GM10266 (cell line): ENCODE measurements around the gene SERINC3.

ENCODE experiments used
- DNase-seq: peaks from one replicate; pipeline ENCODE4 v3.0.0; 2012; ENCODE audit errors: extremely low spot score
- TF ChIP-seq, protein P1 (sequence below): IDR thresholded peaks from 2 replicates; pipeline ENCODE4 v1.5.1; 2012; ENCODE audit warnings: mild to moderate bottlenecking, low read depth; ENCODE audit not compliant: control insufficient read depth, insufficient read depth; ENCODE audit errors: missing control alignments

SERINC3 gene

DNA sequence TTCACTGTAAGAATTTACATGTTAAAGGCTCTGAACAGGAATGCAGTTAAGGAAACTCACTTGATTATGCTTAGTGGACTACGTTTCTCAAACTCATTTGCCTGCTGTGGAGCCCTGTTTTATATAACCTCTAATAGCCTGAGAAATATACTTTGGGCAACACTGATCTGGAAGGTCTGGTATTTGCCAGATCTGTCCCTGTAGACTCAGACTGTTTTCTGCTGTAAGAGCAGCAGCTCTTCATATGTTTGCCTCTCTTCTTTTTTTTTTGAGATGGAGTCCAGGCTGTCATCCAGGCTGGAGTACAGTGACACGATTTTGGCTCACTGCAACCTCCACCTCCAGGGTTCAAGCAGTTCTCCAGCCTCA lies 36.1 kb downstream of the SERINC3 start:
- no peak for DNase-seq
- TF ChIP-seq, protein P1, sequence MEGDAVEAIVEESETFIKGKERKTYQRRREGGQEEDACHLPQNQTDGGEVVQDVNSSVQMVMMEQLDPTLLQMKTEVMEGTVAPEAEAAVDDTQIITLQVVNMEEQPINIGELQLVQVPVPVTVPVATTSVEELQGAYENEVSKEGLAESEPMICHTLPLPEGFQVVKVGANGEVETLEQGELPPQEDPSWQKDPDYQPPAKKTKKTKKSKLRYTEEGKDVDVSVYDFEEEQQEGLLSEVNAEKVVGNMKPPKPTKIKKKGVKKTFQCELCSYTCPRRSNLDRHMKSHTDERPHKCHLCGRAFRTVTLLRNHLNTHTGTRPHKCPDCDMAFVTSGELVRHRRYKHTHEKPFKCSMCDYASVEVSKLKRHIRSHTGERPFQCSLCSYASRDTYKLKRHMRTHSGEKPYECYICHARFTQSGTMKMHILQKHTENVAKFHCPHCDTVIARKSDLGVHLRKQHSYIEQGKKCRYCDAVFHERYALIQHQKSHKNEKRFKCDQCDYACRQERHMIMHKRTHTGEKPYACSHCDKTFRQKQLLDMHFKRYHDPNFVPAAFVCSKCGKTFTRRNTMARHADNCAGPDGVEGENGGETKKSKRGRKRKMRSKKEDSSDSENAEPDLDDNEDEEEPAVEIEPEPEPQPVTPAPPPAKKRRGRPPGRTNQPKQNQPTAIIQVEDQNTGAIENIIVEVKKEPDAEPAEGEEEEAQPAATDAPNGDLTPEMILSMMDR, result no peak

DNA sequence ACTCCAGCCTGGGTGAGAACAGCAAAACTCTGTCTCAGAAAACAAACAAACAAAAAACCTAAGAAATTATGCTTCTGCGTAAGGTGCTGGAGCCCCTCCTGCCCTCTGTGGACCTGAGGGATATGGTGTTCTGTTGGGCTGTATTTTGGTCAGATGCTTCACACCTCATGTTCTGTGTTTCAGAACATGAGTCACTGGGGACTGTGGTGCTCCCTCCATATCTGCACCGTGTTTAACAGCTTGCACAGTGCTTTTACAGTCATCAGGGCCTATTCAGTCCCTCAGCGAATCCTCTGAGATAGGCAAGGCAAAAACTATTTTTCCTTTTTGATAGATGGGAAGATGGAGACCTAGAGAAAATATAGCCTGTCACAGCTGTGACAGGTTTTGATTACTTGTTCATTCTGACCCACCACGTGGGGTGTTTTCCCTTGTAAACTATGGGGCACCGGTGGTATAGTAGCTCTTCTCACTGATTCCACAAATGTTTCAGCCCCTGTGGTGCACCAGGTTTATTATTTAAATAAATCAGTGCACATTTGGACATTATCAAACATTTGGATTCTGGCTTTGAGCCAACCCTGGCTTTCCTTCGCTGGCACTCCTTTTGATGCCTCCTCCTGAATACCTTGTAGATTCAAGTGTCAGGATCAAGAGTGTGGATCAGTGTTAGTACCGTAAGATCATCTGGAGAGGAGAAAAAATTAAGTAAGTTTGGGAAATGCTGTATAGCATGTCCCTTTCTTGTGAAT lies 36.6 kb downstream of the SERINC3 start:
- DNase-seq, result no peak
- TF ChIP-seq, protein P1, result no peak

DNA sequence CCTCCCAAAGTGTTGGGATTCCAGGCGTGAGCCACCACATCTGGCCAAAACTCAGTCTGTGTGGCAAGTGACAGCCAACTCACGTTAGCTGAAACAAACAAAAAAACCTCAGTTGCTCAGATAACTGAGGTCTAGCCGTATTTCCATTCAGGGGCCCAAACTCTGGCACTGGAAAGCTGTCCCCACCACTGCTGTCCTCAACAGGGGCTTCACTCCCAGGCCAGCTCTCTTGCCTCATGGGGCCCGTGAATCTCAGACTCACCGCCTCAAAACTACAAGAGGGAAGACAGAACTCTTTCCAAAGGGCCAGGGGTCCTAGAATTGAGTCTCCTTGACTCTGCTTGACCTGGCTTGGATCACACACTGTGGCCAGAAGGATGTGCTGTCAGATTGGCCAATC lies 38.8 kb downstream of the SERINC3 start:
- no peak for DNase-seq
- TF ChIP-seq, protein P1, result no peak

DNA sequence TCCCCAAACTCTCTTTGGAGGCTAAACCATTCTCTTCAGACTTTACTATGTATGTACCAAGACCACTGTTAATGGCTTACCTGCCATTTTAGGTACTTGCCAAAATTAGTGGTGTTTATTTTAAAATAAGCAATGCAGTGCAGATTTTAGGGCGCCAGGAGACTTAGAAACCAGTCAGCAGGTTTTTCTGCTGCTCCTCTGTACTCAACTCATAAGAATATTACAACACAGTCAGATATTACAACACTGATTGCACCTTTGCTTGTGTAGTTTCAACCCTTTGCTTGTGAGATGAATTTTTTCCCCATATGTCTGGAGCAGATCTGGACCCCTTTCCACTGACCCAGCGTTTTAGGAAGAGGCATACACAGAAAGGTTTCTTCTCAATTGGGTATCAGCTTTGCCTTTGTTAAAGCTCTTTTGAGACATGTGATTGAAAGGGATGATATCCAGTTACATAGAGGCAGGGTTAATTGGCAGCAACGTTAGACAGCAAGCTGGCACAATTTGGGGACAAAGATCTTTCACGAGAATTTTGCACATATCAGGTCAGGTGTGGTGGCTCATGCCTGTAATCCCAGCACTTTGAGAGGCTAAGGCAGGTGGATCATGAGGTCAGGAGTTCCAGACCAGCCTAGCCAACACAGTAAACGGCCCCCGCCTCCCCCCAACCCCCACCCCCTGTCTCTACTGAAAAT lies 40.0 kb downstream of the SERINC3 start:
- DNase-seq, result no peak
- TF ChIP-seq, protein P1, result no peak

DNA sequence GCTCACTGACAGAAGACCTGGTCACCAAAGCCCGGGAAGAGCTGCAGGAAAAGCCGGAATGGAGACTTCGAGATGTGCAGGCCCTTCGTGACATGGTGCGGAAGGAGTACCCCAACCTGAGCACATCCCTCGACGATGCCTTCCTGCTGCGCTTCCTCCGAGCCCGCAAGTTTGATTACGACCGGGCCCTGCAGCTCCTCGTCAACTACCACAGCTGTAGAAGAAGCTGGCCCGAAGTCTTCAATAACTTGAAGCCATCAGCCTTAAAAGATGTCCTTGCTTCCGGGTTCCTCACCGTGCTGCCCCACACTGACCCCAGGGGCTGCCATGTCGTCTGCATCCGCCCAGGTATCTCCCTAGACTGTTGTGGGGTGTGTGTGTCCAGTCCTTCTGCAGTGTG lies 41.8 kb downstream of the SERINC3 start:
- TF ChIP-seq, protein P1, result no peak

DNA sequence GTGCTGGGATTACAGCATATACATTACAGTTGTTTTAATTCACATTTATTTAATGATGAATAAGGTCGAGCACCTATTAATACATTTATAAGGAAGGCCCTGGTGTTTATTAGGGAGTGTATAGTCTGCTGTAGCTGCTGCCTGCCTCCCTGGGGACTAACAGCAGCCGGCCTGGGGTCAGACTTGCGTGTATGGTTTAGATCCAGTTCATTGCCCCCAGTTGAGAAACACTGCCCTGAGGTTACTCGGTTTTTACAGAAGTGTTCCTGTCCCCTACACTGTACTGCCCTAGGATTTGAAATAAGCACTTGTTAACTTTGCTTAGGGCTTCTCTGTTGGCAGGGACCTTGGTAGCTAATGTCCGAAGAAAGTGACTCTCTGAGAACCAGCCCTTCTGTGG lies 42.2 kb downstream of the SERINC3 start:
- TF ChIP-seq, protein P1, result no peak
- no peak for DNase-seq

More for the DNA sequence above, 41.8 kb downstream of the SERINC3 start:
- no peak for DNase-seq

DNA sequence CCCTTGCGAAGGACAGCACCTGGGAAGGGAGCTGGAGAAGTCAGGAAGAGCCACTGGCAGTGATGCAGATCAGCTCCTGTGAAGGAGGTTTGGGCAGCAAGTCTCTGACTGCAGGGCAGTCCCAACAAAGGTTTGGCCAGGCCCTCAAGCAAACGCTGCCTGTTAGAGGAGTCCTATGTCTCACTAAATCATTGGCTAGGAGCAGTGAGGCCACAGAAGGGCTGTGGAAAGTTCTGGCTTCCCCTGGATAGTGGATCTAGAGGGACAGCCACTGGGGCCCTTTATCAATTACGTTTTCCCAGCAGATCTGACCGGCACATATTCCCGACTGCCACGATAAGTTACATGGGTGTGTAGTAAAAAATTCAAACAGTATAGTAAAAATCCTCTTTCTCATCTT lies 43.7 kb downstream of the SERINC3 start:
- DNase-seq, result no peak
- TF ChIP-seq, protein P1, result no peak
